Panc1 (cell line): ENCODE measurements around the gene TMED4. TPM values are rescaled to one million over a fixed set of nuclear protein-coding genes. Genes with fewer than 3 reads are reported as not detected.

Experiments used
- ATAC-seq: fragments of 200-7000 bp; cut with Tn5 transposase; 2 replicates; pipeline ENCODE4 v1.9.1; 2020; ENCODE audit warnings: mild to moderate bottlenecking, moderate library complexity
- BruUV-seq: library from RNA; stranded (reverse); fragments of 400-500 nt; replicated peaks from 2 replicates; lab custom pipeline; 2021; lab: Mats Ljungman, UMichigan
- CTCF ChIA-PET: fragments of 300-600 bp; sonication (Branson Sonifier 250); formaldehyde crosslinking; loops from one replicate; lab custom pipeline; 2022; ENCODE audit warnings: antibody characterized with exemption; lab: Charles Lee
- POLR2A ChIA-PET: fragments of 300-600 bp; sonication (Branson Sonifier 250); formaldehyde crosslinking; loops from one replicate; lab custom pipeline; 2022; ENCODE audit warnings: antibody characterized with exemption; lab: Charles Lee
- DNase-seq: peaks from one replicate; pipeline ENCODE4 v3.0.0-alpha.2; 2010; ENCODE audit warnings: low read depth, low spot score
- H3K27ac ChIP-seq: 2 replicates; pipeline ENCODE4 v1.5.1; 2011; ENCODE audit warnings: mild to moderate bottlenecking, low read length, inconsistent platforms
- H3K27me3 ChIP-seq: fragments of 200-500 bp; sonication (Bioruptor generic); 2 replicates; pipeline ENCODE4 v1.6.0; 2014; ENCODE audit warnings: low read length, inconsistent platforms; ENCODE audit not compliant: control insufficient read depth, insufficient read depth
- H3K36me3 ChIP-seq: fragments of 200-500 bp; sonication (Bioruptor generic); 2 replicates; pipeline ENCODE4 v1.5.1; 2014; ENCODE audit warnings: inconsistent platforms, mild to moderate bottlenecking, low read length, moderate library complexity; ENCODE audit not compliant: control insufficient read depth, insufficient read depth
- H3K4me1 ChIP-seq: 2 replicates; pipeline ENCODE4 v1.5.1; 2011; ENCODE audit warnings: inconsistent platforms, mild to moderate bottlenecking, low read length, moderate library complexity; ENCODE audit not compliant: control insufficient read depth, insufficient read depth
- H3K4me3 ChIP-seq, 2 experiments: 2 replicates each; pipeline ENCODE4 v1.5.1; 2011 to 2012; ENCODE audit warnings: low read depth in 2 of 2, low read length in 2 of 2, mild to moderate bottlenecking in 2 of 2, inconsistent platforms in 1 of 2, moderate library complexity in 1 of 2
- H3K9me3 ChIP-seq: fragments of 200-500 bp; sonication (Bioruptor generic); 2 replicates; pipeline ENCODE4 v1.5.1; 2014; ENCODE audit warnings: low read depth, mild to moderate bottlenecking, inconsistent platforms, low read length, moderate library complexity; ENCODE audit not compliant: control insufficient read depth, insufficient read depth
- CTCF ChIP-seq: fragments of 450-650 bp; IDR thresholded peaks from 2 replicates; pipeline ENCODE4 v1.5.1; 2017; ENCODE audit warnings: mild to moderate bottlenecking
- POLR2AphosphoS5 ChIP-seq: IDR thresholded peaks from 2 replicates; pipeline ENCODE4 v1.6.1; 2012; ENCODE audit warnings: mild to moderate bottlenecking, low read depth, low read length, moderate library complexity
- REST ChIP-seq, 2 experiments: IDR thresholded peaks; 2 replicates each; pipeline ENCODE4 v1.6.1; 2011 to 2012; ENCODE audit warnings: low read depth in 2 of 2, control low read depth in 1 of 2, low read length in 1 of 2, mild to moderate bottlenecking in 1 of 2, moderate library complexity in 1 of 2; ENCODE audit not compliant: insufficient read depth in 1 of 2
- SIN3A ChIP-seq: IDR thresholded peaks from 2 replicates; pipeline ENCODE4 v1.6.1; 2012; ENCODE audit warnings: low read depth, mild to moderate bottlenecking, low read length, moderate library complexity, borderline replicate concordance; ENCODE audit not compliant: insufficient read depth
- TCF7L2 ChIP-seq: IDR thresholded peaks from 2 replicates; pipeline ENCODE4 v1.6.1; 2011; ENCODE audit warnings: mild to moderate bottlenecking, low read depth, low read length, inconsistent platforms
- in situ Hi-C: cut with HindIII; loops from 2 replicates; pipeline ENCODE4 v1.10.0; 2016; ENCODE audit warnings: low sequenced_read_pairs, low pct_unique_long_range_greater_than_20kb
- intact Hi-C: fragments of 100-400 bp; cut with micrococcal nuclease; formaldehyde crosslinking; loops from one replicate; pipeline ENCODE4 v1.10.0; 2022; ENCODE audit not compliant: unreplicated experiment
- total RNA-seq: library from RNA; stranded (reverse); gene quantifications from one replicate; pipeline ENCODE4 v1.2.1, GENCODE V29; 2021; ENCODE audit not compliant: unreplicated experiment

TMED4 gene
- total RNA-seq, 1 experiment from 2014 or later, result 123 TPM

GRCh38 chr7:44574287-44574872, 7.7 kb downstream of the TMED4 start:
- intact Hi-C loops (no loop called here), in situ Hi-C loops (no loop called here)
- peak overlapping the region; percentile 91 to 94 for H3K4me3 ChIP-seq
- BruUV-seq, result TSS peak; percentile 90
- H3K4me1 ChIP-seq, result peaks cover 17% of the 10 kb centered on the region
- no peak for TF ChIP-seq POLR2AphosphoS5
- TF ChIP-seq REST (IDR thresholded peaks at IDR 0.05; ENCODE audit: insufficient read depth in 1 of 2, low read depth in 2 of 2, low read length in 1 of 2), result no peak
- TF ChIP-seq CTCF, result no peak
- no peak for TF ChIP-seq SIN3A
- TF ChIP-seq TCF7L2, result no peak
- H3K36me3 ChIP-seq, result peaks cover 35% of the 10 kb centered on the region
- no peaks in the 10 kb centered on the region for H3K9me3 ChIP-seq
- ATAC-seq (no peak), DNase-seq (no peak)
- ChIA-PET POLR2A (interaction anchor here (0.6 to 1.0 kb wide), 5 partner anchors 8 to 420 kb away, joined by 3 to 7 read pairs (median 3); partner anchors contain the start of gene TMED4), CTCF (no interaction called here)
- H3K27ac ChIP-seq, result peak overlapping the region; percentile 96
- no peaks in the 10 kb centered on the region for H3K27me3 ChIP-seq

GRCh38 chr7:44573464-44574286, 8.4 kb downstream of the TMED4 start, which contains the start of gene DDX56:
Gene DDX56, minus strand, starts transcription at chr7:44573908. Its CDS starts 13 bp downstream, at chr7:44573895.
- peak within 1 kb of the TSS; percentile 91 to 94 for H3K4me3 ChIP-seq
- DNase-seq, result peak; percentile 83
- ChIA-PET CTCF (no interaction called here), POLR2A (interaction anchor here (0.6 to 1.0 kb wide), 7 partner anchors 9 to 1686 kb away, joined by 3 to 7 read pairs (median 3); partner anchors contain the start of gene TMED4)
- peak within 1 kb of the TSS; percentile 96 for H3K27ac ChIP-seq
- H3K9me3 ChIP-seq, result no peaks in the 10 kb centered on the region
- H3K36me3 ChIP-seq, result peaks cover 34% of the 10 kb centered on the region
- BruUV-seq, result no TSS peak
- no peaks in the 10 kb centered on the region for H3K27me3 ChIP-seq
- in situ Hi-C loops (no loop called here), intact Hi-C loops (no loop called here)
- peak; percentile 98 for ATAC-seq
- TF ChIP-seq CTCF (no peak), TCF7L2 (no peak), POLR2AphosphoS5 (peak; percentile 99), SIN3A (no peak), REST (IDR thresholded peaks at IDR 0.05; ENCODE audit: insufficient read depth in 1 of 2, low read depth in 2 of 2, low read length in 1 of 2) (no peak)
- H3K4me1 ChIP-seq, result peaks cover 17% of the 10 kb centered on the region
